ENCODE measurements around the gene SLC35D1. TPM values are rescaled to one million over a fixed set of nuclear protein-coding genes. Genes with fewer than 3 reads are reported as not detected.
A peak's percentile ranks its signal among the peaks of the same experiment; 100 is the strongest.

Gene SLC35D1
- total RNA-seq, 1 donor from 2014 or later: 3.9 TPM

DNA sequence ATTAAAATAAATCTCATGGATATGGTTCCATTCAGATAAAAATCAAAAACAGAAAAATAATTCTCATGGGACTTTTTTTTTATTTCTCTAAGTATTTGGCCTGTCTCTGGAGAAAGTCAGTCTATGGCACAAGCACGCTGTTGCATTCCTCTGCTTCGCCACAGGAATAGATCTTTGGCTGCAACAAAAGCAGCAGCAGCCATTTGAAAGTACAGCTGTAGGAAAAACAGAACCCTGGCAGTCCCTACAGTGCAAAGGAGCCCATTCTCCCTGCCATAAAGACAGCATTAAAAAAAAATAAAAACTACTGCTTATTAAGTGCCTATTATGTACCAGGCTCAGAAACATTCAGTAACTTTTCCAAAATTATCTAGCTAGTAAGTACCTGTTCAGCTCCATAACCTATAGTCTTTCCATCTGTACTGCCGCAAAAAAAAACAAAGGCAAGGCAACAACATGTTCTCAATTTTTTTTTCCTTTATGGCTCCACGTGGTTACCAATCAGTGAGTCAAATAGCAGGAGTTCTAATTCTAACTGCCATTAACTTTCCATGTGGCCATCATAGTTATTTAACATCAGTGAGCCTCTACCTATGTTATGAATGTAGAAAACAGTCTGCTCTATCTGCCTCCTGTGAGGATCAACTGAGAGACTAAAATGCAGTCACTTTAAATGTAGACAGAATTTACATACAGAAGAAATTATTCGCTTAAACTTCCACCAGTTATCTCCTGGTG, 22.7 kb downstream of the SLC35D1 start:
- peaks cover 3% of the 10 kb centered on the region for H3K27me3 Mint-ChIP-seq (ENCODE audit: insufficient read depth, low read depth)
- H3K4me1 Mint-ChIP-seq: no peaks in the 10 kb centered on the region
- no peaks in the 10 kb centered on the region for H4K20me1 ChIP-seq (ENCODE audit: low read depth)
- no peaks in the 10 kb centered on the region for H3K36me3 ChIP-seq
- no peak overlapping the region for H3K27ac Mint-ChIP-seq
- no peak overlapping the region for H2AFZ ChIP-seq (replicated peaks)
- no peaks in the 10 kb centered on the region for H3K79me2 ChIP-seq (ENCODE audit: low read depth)
- H3K4me3 Mint-ChIP-seq: no peak overlapping the region
- peak overlapping the region; percentile 1 for H3K27ac ChIP-seq
- peak; percentile 11 for DNase-seq (ENCODE audit: low spot score)
- H3K9me3 Mint-ChIP-seq: peaks cover 26% of the 10 kb centered on the region
- TF ChIP-seq EZH2 (IDR thresholded peaks at IDR 0.05) (no peak), EZH2phosphoT487 (IDR thresholded peaks at IDR 0.05) (no peak)
- TF ChIP-seq, protein P1, sequence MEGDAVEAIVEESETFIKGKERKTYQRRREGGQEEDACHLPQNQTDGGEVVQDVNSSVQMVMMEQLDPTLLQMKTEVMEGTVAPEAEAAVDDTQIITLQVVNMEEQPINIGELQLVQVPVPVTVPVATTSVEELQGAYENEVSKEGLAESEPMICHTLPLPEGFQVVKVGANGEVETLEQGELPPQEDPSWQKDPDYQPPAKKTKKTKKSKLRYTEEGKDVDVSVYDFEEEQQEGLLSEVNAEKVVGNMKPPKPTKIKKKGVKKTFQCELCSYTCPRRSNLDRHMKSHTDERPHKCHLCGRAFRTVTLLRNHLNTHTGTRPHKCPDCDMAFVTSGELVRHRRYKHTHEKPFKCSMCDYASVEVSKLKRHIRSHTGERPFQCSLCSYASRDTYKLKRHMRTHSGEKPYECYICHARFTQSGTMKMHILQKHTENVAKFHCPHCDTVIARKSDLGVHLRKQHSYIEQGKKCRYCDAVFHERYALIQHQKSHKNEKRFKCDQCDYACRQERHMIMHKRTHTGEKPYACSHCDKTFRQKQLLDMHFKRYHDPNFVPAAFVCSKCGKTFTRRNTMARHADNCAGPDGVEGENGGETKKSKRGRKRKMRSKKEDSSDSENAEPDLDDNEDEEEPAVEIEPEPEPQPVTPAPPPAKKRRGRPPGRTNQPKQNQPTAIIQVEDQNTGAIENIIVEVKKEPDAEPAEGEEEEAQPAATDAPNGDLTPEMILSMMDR (IDR thresholded peaks at IDR 0.05): no peak
- H3K27me3 ChIP-seq: no peaks in the 10 kb centered on the region
- H3K36me3 Mint-ChIP-seq: peaks cover 41% of the 10 kb centered on the region
- H3F3A ChIP-seq (ENCODE audit: low read depth): no peaks in the 10 kb centered on the region
- no peak overlapping the region for H3K9ac ChIP-seq
- H3K4me1 ChIP-seq: peaks cover 6% of the 10 kb centered on the region
- H3K4me3 ChIP-seq: no peak overlapping the region
- H3K9me3 ChIP-seq (ENCODE audit: low read depth): peaks cover 6% of the 10 kb centered on the region
- no peak overlapping the region for H3K4me2 ChIP-seq

DNA sequence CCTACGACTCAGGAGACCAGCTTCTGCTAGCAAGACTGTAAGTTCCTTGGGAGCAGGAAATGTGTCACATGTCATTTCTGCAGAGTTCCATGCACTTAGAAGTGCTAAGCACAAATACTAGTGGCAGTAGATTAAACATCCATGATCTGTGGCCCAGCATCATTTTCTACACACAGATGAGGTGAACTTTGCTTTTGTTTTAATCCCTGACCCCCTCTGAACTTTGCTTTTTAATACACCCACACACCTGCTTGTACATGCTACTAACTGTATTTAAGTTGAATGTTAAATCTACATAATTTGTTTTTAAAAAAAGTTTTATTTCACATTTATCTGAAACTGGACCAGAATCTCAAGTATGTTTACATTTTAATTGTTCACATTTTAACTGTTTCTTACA, 24.5 kb downstream of the SLC35D1 start:
- Mint-ChIP-seq H3K9me3 (peaks cover 9% of the 10 kb centered on the region), H3K27me3 (ENCODE audit: insufficient read depth, low read depth) (peaks cover 3% of the 10 kb centered on the region), H3K4me1 (no peaks in the 10 kb centered on the region), H3K27ac (no peak overlapping the region), H3K36me3 (peaks cover 31% of the 10 kb centered on the region), H3K4me3 (no peak overlapping the region)
- peaks cover 6% of the 10 kb centered on the region for H3K4me1 ChIP-seq
- no peak overlapping the region for H3K27ac ChIP-seq
- no peaks in the 10 kb centered on the region for H3K79me2 ChIP-seq (ENCODE audit: low read depth)
- DNase-seq (ENCODE audit: low spot score): no peak
- no peaks in the 10 kb centered on the region for H3K27me3 ChIP-seq
- no peak for TF ChIP-seq EZH2 (IDR thresholded peaks at IDR 0.05)
- TF ChIP-seq, protein P1 (IDR thresholded peaks at IDR 0.05): no peak
- TF ChIP-seq EZH2phosphoT487 (IDR thresholded peaks at IDR 0.05): no peak
- H3K4me2 ChIP-seq: no peak overlapping the region
- H3K9me3 ChIP-seq (ENCODE audit: low read depth): peaks cover 6% of the 10 kb centered on the region
- no peaks in the 10 kb centered on the region for H4K20me1 ChIP-seq (ENCODE audit: low read depth)
- H3K4me3 ChIP-seq: no peak overlapping the region
- H3K36me3 ChIP-seq: no peaks in the 10 kb centered on the region
- H3F3A ChIP-seq (ENCODE audit: low read depth): no peaks in the 10 kb centered on the region
- no peak overlapping the region for H3K9ac ChIP-seq
- H2AFZ ChIP-seq (replicated peaks): no peak overlapping the region

DNA sequence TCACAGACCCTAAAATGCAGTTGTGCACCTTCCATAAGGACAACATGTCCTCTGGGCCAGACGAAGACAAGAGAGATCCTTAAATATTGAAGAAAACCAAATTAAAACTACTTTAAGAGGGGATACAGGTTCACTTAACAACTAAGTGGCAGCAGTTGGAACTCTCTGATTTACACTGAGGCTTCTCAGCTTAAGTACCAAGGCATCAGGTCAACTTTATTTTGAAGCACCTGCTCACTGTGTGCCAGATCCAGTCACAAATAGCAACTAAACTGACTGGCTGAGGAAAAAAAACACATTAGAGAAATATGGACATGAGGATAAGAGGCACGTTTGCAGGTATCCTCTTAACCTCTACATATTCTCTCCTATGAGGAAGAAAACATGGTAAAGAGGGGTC, 33.2 kb downstream of the SLC35D1 start:
- DNase-seq (ENCODE audit: low spot score): no peak
- Histone ChIP-seq H3K4me2 (no peak overlapping the region), H3F3A (ENCODE audit: low read depth) (peaks cover 17% of the 10 kb centered on the region), H3K4me1 (peaks cover 28% of the 10 kb centered on the region), H2AFZ (replicated peaks) (no peak overlapping the region), H3K27me3 (no peaks in the 10 kb centered on the region), H3K4me3 (no peak overlapping the region), H3K36me3 (no peaks in the 10 kb centered on the region), H3K9ac (no peak overlapping the region), H3K79me2 (ENCODE audit: low read depth) (no peaks in the 10 kb centered on the region), H3K27ac (no peak overlapping the region), H3K9me3 (ENCODE audit: low read depth) (no peaks in the 10 kb centered on the region), H4K20me1 (ENCODE audit: low read depth) (no peaks in the 10 kb centered on the region)
- TF ChIP-seq, protein P1 (IDR thresholded peaks at IDR 0.05): no peak
- no peak for TF ChIP-seq EZH2 (IDR thresholded peaks at IDR 0.05)
- no peak for TF ChIP-seq EZH2phosphoT487 (IDR thresholded peaks at IDR 0.05)
- H3K36me3 Mint-ChIP-seq: peaks cover 32% of the 10 kb centered on the region
- H3K9me3 Mint-ChIP-seq: no peaks in the 10 kb centered on the region
- H3K4me1 Mint-ChIP-seq: no peaks in the 10 kb centered on the region
- H3K27ac Mint-ChIP-seq: no peak overlapping the region
- H3K4me3 Mint-ChIP-seq: no peak overlapping the region
- peaks cover 2% of the 10 kb centered on the region for H3K27me3 Mint-ChIP-seq (ENCODE audit: insufficient read depth, low read depth)

All from neural progenitor cell (in vitro differentiated cells).